HFF-Myc (cell line): ENCODE results near the gene OASL.
A peak's percentile ranks its signal among the peaks of the same experiment; 100 is the strongest.

Experiments
- DNase-seq: peaks from one replicate; pipeline ENCODE4 v3.0.0-alpha.2; 2011; ENCODE audit warnings: low read depth; ENCODE audit errors: extremely low read depth
- H3K4me3 ChIP-seq: replicated peaks from 2 replicates; pipeline ENCODE4 v1.5.1; 2011; ENCODE audit warnings: low read depth, mild to moderate bottlenecking, control low read depth, low read length
- CTCF ChIP-seq: IDR thresholded peaks from 2 replicates; pipeline ENCODE4 v1.5.1; 2012; ENCODE audit warnings: mild to moderate bottlenecking, low read depth, low read length, control low read depth; ENCODE audit errors: missing control alignments

OASL gene

GRCh38 chr12:120977531-120978295, 61.3 kb downstream of the OASL start:
- no peak for DNase-seq
- H3K4me3 ChIP-seq: no peak overlapping the region
- no peak for TF ChIP-seq CTCF

GRCh38 chr12:120972870-120973543, 66.0 kb downstream of the OASL start:
- no peak for DNase-seq
- no peak for TF ChIP-seq CTCF
- H3K4me3 ChIP-seq: no peak overlapping the region

GRCh38 chr12:120971299-120972180, 67.5 kb downstream of the OASL start:
- peak; percentile 66 for TF ChIP-seq CTCF
- DNase-seq: peak; percentile 35

GRCh38 chr12:120970310-120970709, 68.7 kb downstream of the OASL start:
- no peak for TF ChIP-seq CTCF
- no peak overlapping the region for H3K4me3 ChIP-seq
- no peak for DNase-seq

More at GRCh38 chr12:120971299-120972180, 67.5 kb downstream of the OASL start:
- no peak overlapping the region for H3K4me3 ChIP-seq
